ENCODE measurements around the gene SNX9.
A peak's percentile ranks its signal among the peaks of the same experiment; 100 is the strongest.

Gene SNX9

DNA sequence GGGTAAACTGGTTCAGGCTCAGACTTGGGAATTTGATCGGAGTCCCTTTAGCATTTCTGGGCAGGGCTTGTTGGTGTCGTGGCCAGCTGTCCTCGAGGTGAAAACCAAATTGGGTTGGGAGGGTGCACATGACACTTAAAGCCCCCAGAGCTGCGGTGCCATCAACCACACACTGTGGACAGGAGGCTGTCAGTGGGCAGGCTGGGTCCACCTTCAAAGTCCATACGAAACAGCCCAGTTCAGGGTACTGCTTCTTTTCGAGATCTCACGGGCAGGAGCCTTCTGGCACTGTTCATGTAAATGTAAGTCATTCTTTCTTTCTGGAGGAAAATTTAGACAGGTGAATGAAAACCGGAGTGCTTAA is 165.6 kb downstream of the SNX9 start:
- no peak overlapping the region for H3K4me3 ChIP-seq (ENCODE audit: low read depth, low read length)
- H3K4me1 ChIP-seq (ENCODE audit: control insufficient read depth, insufficient read depth, low read length) = peaks cover 25% of the 10 kb centered on the region
- no peak overlapping the region for H3K27ac ChIP-seq (ENCODE audit: extremely low read depth, low read depth, low read length)
- H3K36me3 ChIP-seq (ENCODE audit: control insufficient read depth in 2 of 2, insufficient read depth in 1 of 2, low read length in 2 of 2) = no peaks in the 10 kb centered on the region
- POLR2A ChIA-PET = interaction anchor here (1.5 to 3.1 kb wide), 2 partner anchors 12 to 15 kb away, joined by 6 to 9 read pairs; no protein-coding TSS in a partner anchor
- CTCF ChIA-PET = interaction anchor here (0.5 to 2.0 kb wide), 5 partner anchors 12 to 83 kb away, joined by 3 to 6 read pairs (median 5); no protein-coding TSS in a partner anchor
- no peak for TF ChIP-seq KLF10 (tag by site-specific recombination; IDR thresholded peaks at IDR 0.05)
- TF ChIP-seq ZNF132 (tag by site-specific recombination; IDR thresholded peaks at IDR 0.05; ENCODE audit: borderline replicate concordance) = no peak
- TF ChIP-seq, protein P1, sequence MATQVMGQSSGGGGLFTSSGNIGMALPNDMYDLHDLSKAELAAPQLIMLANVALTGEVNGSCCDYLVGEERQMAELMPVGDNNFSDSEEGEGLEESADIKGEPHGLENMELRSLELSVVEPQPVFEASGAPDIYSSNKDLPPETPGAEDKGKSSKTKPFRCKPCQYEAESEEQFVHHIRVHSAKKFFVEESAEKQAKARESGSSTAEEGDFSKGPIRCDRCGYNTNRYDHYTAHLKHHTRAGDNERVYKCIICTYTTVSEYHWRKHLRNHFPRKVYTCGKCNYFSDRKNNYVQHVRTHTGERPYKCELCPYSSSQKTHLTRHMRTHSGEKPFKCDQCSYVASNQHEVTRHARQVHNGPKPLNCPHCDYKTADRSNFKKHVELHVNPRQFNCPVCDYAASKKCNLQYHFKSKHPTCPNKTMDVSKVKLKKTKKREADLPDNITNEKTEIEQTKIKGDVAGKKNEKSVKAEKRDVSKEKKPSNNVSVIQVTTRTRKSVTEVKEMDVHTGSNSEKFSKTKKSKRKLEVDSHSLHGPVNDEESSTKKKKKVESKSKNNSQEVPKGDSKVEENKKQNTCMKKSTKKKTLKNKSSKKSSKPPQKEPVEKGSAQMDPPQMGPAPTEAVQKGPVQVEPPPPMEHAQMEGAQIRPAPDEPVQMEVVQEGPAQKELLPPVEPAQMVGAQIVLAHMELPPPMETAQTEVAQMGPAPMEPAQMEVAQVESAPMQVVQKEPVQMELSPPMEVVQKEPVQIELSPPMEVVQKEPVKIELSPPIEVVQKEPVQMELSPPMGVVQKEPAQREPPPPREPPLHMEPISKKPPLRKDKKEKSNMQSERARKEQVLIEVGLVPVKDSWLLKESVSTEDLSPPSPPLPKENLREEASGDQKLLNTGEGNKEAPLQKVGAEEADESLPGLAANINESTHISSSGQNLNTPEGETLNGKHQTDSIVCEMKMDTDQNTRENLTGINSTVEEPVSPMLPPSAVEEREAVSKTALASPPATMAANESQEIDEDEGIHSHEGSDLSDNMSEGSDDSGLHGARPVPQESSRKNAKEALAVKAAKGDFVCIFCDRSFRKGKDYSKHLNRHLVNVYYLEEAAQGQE (tag by site-specific recombination; IDR thresholded peaks at IDR 0.05) = no peak
- TF ChIP-seq BCL11B (tag by site-specific recombination; IDR thresholded peaks at IDR 0.05; ENCODE audit: low read depth) = no peak
- TF ChIP-seq ZNF146 (tag by site-specific recombination; IDR thresholded peaks at IDR 0.05) = no peak
- no peak for TF ChIP-seq ZNF626 (tag by site-specific recombination; IDR thresholded peaks at IDR 0.05)
- H3K9me3 ChIP-seq (ENCODE audit: control insufficient read depth, insufficient read depth, low read depth, low read length) = no peaks in the 10 kb centered on the region

DNA sequence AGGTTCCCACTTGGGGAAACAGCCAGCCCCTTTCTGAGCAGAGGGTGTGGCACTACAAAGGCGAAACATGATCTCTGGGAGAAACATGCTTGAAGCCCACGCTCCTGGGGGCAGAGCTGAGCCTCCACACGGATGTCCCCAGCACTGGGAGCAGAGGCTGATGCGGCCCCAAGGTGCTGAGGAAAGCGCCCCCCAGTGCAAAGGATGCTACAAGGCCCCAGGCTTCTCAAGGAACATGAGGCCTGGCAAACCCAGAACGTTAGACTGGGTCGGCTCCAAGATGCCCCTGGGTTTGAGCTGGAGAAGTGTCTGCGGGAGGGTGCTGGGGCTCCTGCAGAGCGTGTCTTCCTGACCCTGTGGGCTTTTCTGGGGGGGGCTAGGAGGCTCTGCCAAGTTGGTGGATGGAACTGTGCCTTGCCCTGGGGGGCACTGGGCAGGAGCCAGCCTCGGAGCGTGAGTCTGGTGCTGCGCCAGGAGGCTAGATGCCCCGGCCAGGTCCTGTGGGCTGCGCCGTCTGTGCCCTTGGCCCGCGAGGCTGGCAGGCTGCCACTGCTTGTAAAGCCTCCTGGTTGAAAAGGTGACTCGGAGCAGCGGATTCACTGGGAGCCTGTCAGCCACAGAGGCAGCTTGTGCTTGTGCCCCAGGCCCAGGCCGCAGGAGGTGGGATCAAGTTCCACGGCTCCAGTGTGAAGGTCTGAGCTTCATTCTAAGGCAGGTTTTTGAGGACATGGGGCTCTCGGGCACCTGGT is 166.7 kb downstream of the SNX9 start:
- no peaks in the 10 kb centered on the region for H3K36me3 ChIP-seq (ENCODE audit: control insufficient read depth in 2 of 2, insufficient read depth in 1 of 2, low read length in 2 of 2)
- ChIA-PET POLR2A (interaction anchor here (0.6 to 3.1 kb wide), 8 partner anchors 10 to 1021 kb away, joined by 3 to 9 read pairs (median 4); no protein-coding TSS in a partner anchor), CTCF (interaction anchor here (0.6 to 1.9 kb wide), 4 partner anchors 17 to 41 kb away, joined by 3 to 8 read pairs (median 5); no protein-coding TSS in a partner anchor)
- no peak overlapping the region for H3K4me3 ChIP-seq (ENCODE audit: low read depth, low read length)
- H3K9me3 ChIP-seq (ENCODE audit: control insufficient read depth, insufficient read depth, low read depth, low read length) = no peaks in the 10 kb centered on the region
- H3K4me1 ChIP-seq (ENCODE audit: control insufficient read depth, insufficient read depth, low read length) = peaks cover 25% of the 10 kb centered on the region
- H3K27ac ChIP-seq (ENCODE audit: extremely low read depth, low read depth, low read length) = peak overlapping the region; percentile 42; the same call in 1 of the 2 replicates
- peak; percentile 34; the same call in 1 of the 2 replicates for TF ChIP-seq ZNF501 (tag by site-specific recombination; IDR thresholded peaks at IDR 0.05)
- TF ChIP-seq, protein P2, sequence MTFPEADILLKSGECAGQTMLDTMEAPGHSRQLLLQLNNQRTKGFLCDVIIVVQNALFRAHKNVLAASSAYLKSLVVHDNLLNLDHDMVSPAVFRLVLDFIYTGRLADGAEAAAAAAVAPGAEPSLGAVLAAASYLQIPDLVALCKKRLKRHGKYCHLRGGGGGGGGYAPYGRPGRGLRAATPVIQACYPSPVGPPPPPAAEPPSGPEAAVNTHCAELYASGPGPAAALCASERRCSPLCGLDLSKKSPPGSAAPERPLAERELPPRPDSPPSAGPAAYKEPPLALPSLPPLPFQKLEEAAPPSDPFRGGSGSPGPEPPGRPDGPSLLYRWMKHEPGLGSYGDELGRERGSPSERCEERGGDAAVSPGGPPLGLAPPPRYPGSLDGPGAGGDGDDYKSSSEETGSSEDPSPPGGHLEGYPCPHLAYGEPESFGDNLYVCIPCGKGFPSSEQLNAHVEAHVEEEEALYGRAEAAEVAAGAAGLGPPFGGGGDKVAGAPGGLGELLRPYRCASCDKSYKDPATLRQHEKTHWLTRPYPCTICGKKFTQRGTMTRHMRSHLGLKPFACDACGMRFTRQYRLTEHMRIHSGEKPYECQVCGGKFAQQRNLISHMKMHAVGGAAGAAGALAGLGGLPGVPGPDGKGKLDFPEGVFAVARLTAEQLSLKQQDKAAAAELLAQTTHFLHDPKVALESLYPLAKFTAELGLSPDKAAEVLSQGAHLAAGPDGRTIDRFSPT (tag by site-specific recombination; IDR thresholded peaks at IDR 0.05) = peak; percentile 80; the same call in 1 of the 2 replicates
- peak; percentile 9; the same call in 1 of the 2 replicates for TF ChIP-seq ZBTB20 (tag by site-specific recombination; IDR thresholded peaks at IDR 0.05)
- TF ChIP-seq, protein P3, sequence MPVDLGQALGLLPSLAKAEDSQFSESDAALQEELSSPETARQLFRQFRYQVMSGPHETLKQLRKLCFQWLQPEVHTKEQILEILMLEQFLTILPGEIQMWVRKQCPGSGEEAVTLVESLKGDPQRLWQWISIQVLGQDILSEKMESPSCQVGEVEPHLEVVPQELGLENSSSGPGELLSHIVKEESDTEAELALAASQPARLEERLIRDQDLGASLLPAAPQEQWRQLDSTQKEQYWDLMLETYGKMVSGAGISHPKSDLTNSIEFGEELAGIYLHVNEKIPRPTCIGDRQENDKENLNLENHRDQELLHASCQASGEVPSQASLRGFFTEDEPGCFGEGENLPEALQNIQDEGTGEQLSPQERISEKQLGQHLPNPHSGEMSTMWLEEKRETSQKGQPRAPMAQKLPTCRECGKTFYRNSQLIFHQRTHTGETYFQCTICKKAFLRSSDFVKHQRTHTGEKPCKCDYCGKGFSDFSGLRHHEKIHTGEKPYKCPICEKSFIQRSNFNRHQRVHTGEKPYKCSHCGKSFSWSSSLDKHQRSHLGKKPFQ (tag by site-specific recombination; IDR thresholded peaks at IDR 0.05) = peak; percentile 77
- peak; percentile 73 for TF ChIP-seq KLF9 (tag by site-specific recombination; IDR thresholded peaks at IDR 0.05; ENCODE audit: low read depth)
- TF ChIP-seq KLF10 (tag by site-specific recombination; IDR thresholded peaks at IDR 0.05) = peak; percentile 76; the same call in 1 of the 2 replicates
- no peak for TF ChIP-seq ZNF132 (tag by site-specific recombination; IDR thresholded peaks at IDR 0.05; ENCODE audit: borderline replicate concordance)
- TF ChIP-seq, protein P4, sequence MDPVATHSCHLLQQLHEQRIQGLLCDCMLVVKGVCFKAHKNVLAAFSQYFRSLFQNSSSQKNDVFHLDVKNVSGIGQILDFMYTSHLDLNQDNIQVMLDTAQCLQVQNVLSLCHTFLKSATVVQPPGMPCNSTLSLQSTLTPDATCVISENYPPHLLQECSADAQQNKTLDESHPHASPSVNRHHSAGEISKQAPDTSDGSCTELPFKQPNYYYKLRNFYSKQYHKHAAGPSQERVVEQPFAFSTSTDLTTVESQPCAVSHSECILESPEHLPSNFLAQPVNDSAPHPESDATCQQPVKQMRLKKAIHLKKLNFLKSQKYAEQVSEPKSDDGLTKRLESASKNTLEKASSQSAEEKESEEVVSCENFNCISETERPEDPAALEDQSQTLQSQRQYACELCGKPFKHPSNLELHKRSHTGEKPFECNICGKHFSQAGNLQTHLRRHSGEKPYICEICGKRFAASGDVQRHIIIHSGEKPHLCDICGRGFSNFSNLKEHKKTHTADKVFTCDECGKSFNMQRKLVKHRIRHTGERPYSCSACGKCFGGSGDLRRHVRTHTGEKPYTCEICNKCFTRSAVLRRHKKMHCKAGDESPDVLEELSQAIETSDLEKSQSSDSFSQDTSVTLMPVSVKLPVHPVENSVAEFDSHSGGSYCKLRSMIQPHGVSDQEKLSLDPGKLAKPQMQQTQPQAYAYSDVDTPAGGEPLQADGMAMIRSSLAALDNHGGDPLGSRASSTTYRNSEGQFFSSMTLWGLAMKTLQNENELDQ (tag by site-specific recombination; IDR thresholded peaks at IDR 0.05; ENCODE audit: low read depth) = no peak
- peak; percentile 91 for TF ChIP-seq ZIC2 (tag by site-specific recombination; IDR thresholded peaks at IDR 0.05)
- no peak for TF ChIP-seq SETDB1 (IDR thresholded peaks at IDR 0.05; ENCODE audit: insufficient read length, low read length)
- TF ChIP-seq ZNF626 (tag by site-specific recombination; IDR thresholded peaks at IDR 0.05) = no peak
- TF ChIP-seq ZBTB8A (tag by site-specific recombination; IDR thresholded peaks at IDR 0.05) = peak; percentile 76
- no peak for TF ChIP-seq OVOL3 (tag by site-specific recombination; IDR thresholded peaks at IDR 0.05)
- TF ChIP-seq WT1 (tag by site-specific recombination; IDR thresholded peaks at IDR 0.05) = 0 out of 2 replicates have a peak, but pooled peaks have one; percentile 8
- no peak for TF ChIP-seq ZNF48 (tag by site-specific recombination; IDR thresholded peaks at IDR 0.05)
- peak; percentile 85; the same call in 1 of the 2 replicates for TF ChIP-seq ZNF600 (tag by site-specific recombination; IDR thresholded peaks at IDR 0.05)
- peak; percentile 80 for TF ChIP-seq ZBTB17 (tag by site-specific recombination; IDR thresholded peaks at IDR 0.05)
- 0 out of 2 replicates have a peak, but pooled peaks have one; percentile 26 for TF ChIP-seq ZSCAN30 (tag by site-specific recombination; IDR thresholded peaks at IDR 0.05)
- TF ChIP-seq SP7 (tag by site-specific recombination; IDR thresholded peaks at IDR 0.05) = peak; percentile 59

Data from HEK293 (cell line).